Suprapubic skin (tissue), 4 donors: ENCODE measurements around the gene CYP27A1. TPM values are rescaled to one million over a fixed set of nuclear protein-coding genes. Genes with fewer than 3 reads are reported as not detected.

Experiments
- DNase-seq, 2 donors: peaks; one replicate each; pipeline ENCODE4 v3.0.0-alpha.2; 2019; ENCODE audit warnings: low spot score in 2 of 2
- H3K27ac ChIP-seq: fragments of 200-600 bp; sonication (generic); one replicate; pipeline ENCODE4 v1.5.1; 2019
- H3K27me3 ChIP-seq: fragments of 200-600 bp; sonication (generic); one replicate; pipeline ENCODE4 v1.5.1; 2019
- H3K36me3 ChIP-seq: fragments of 200-600 bp; sonication (generic); one replicate; pipeline ENCODE4 v1.5.1; 2019
- H3K4me1 ChIP-seq: fragments of 200-600 bp; sonication (generic); one replicate; pipeline ENCODE4 v1.5.1; 2019
- H3K4me3 ChIP-seq: fragments of 200-600 bp; sonication (generic); one replicate; pipeline ENCODE4 v1.5.1; 2019; ENCODE audit warnings: mild to moderate bottlenecking
- H3K9me3 ChIP-seq: fragments of 200-600 bp; sonication (generic); one replicate; pipeline ENCODE4 v1.5.1; 2019
- CTCF ChIP-seq, 2 donors: fragments of 200-600 bp in 1 of 2; fragments of 450-650 bp in 1 of 2; sonication (generic) in 1 of 2; IDR thresholded peaks; one replicate each; pipeline ENCODE4 v1.5.1; 2016 to 2019; ENCODE audit warnings: antibody characterized with exemption in 2 of 2, mild to moderate bottlenecking in 1 of 2, moderate library complexity in 1 of 2
- EP300 ChIP-seq: sonication (generic); formaldehyde crosslinking; IDR thresholded peaks from one replicate; pipeline ENCODE4 v1.6.1; 2017; ENCODE audit warnings: antibody characterized with exemption
- POLR2A ChIP-seq, 2 donors: fragments of 450-650 bp; IDR thresholded peaks; one replicate each; pipeline ENCODE4 v1.6.1; 2017; ENCODE audit warnings: antibody characterized with exemption in 2 of 2, mild to moderate bottlenecking in 2 of 2, moderate library complexity in 2 of 2
- POLR2AphosphoS5 ChIP-seq, 3 donors: sonication (generic); formaldehyde crosslinking; IDR thresholded peaks; one replicate each; pipeline ENCODE4 v1.6.1; 2017; ENCODE audit warnings: antibody characterized with exemption in 3 of 3
- WGBS: methylation state at CpG from one replicate; pipeline ENCODE4 v1.1.5; 2018; 5-methylcytosine and 5-hydroxymethylcytosine counted together
- total RNA-seq, 4 donors: library from RNA; depleted of rRNA; stranded (reverse); fragments of >200 nt; gene quantifications; one replicate each; pipeline ENCODE4 v1.1.0, GENCODE V29; 2016

The CYP27A1 gene
- total RNA-seq, 4 donors from 2014 or later = 17.4 to 30.7 (median 21.8) TPM

GRCh38 chr2:218736531-218736930, 45.4 kb upstream of the CYP27A1 start:
- Histone ChIP-seq H3K4me3 (no peak overlapping the region), H3K9me3 (no peaks in the 10 kb centered on the region), H3K4me1 (peaks cover 42% of the 10 kb centered on the region), H3K27me3 (no peaks in the 10 kb centered on the region), H3K36me3 (peaks cover 36% of the 10 kb centered on the region), H3K27ac (no peak overlapping the region)
- DNase-seq = no peak
- no peak for TF ChIP-seq POLR2AphosphoS5 (IDR thresholded peaks at IDR 0.05)
- no peak for TF ChIP-seq EP300
- TF ChIP-seq POLR2A (IDR thresholded peaks at IDR 0.05) = no peak
- TF ChIP-seq CTCF (IDR thresholded peaks at IDR 0.05) = no peak
- WGBS = 41% methylated on average over 2 of the region's 2 CpGs

GRCh38 chr2:218743068-218743467, 38.9 kb upstream of the CYP27A1 start:
- H3K4me3 ChIP-seq = no peak overlapping the region
- WGBS = 77% methylated on average over 6 of the region's 6 CpGs
- DNase-seq = no peak
- TF ChIP-seq EP300 (no peak), CTCF (IDR thresholded peaks at IDR 0.05) (no peak), POLR2A (IDR thresholded peaks at IDR 0.05) (no peak), POLR2AphosphoS5 (IDR thresholded peaks at IDR 0.05) (no peak)
- peaks cover 10% of the 10 kb centered on the region for H3K4me1 ChIP-seq
- no peaks in the 10 kb centered on the region for H3K9me3 ChIP-seq
- no peak overlapping the region for H3K27ac ChIP-seq
- H3K36me3 ChIP-seq = peaks cover 59% of the 10 kb centered on the region
- H3K27me3 ChIP-seq = no peaks in the 10 kb centered on the region

DNA sequence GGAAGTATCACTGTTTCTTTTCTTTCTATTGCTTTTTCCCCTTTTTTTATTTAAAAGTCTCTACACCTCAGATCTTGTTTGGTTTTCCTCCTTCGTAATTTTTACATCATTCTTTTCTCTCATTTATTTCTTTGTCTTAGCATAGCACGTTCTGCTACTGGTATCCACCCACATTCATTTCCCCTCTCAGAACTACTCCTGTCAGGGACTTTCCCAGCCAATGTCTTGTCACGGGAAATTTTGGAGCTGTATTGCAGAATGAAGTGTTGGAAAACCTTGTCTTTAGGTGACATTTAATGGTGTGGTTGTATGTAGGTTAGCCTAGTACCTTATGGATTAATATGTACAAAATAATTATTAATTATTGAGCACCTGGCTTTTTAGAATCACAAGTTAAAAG, 37.3 kb upstream of the CYP27A1 start:
- no peak for TF ChIP-seq POLR2A (IDR thresholded peaks at IDR 0.05)
- no peak for TF ChIP-seq EP300
- TF ChIP-seq CTCF (IDR thresholded peaks at IDR 0.05) = no peak
- TF ChIP-seq POLR2AphosphoS5 (IDR thresholded peaks at IDR 0.05) = no peak
- Histone ChIP-seq H3K9me3 (no peaks in the 10 kb centered on the region), H3K36me3 (peaks cover 60% of the 10 kb centered on the region), H3K27ac (peak overlapping the region; percentile 84), H3K27me3 (no peaks in the 10 kb centered on the region), H3K4me3 (no peak overlapping the region), H3K4me1 (peaks cover 8% of the 10 kb centered on the region)
- DNase-seq = no peak
- 57% methylated on average over 3 of the region's 3 CpGs for WGBS

- Histone ChIP-seq H3K27ac (peak overlapping the region; percentile 84), H3K4me3 (no peak overlapping the region), H3K36me3 (peaks cover 63% of the 10 kb centered on the region), H3K9me3 (no peaks in the 10 kb centered on the region), H3K27me3 (no peaks in the 10 kb centered on the region), H3K4me1 (peaks cover 8% of the 10 kb centered on the region)
- 54% methylated on average over 5 of the region's 5 CpGs for WGBS
- TF ChIP-seq EP300 = no peak
- TF ChIP-seq CTCF (IDR thresholded peaks at IDR 0.05) = no peak
- TF ChIP-seq POLR2A (IDR thresholded peaks at IDR 0.05) = no peak
- peak in 1 of 3 donors; percentile 19 for TF ChIP-seq POLR2AphosphoS5 (IDR thresholded peaks at IDR 0.05)
- DNase-seq = no peak
Observed at GRCh38 chr2:218745160-218745558, 36.8 kb upstream of the CYP27A1 start.

DNA sequence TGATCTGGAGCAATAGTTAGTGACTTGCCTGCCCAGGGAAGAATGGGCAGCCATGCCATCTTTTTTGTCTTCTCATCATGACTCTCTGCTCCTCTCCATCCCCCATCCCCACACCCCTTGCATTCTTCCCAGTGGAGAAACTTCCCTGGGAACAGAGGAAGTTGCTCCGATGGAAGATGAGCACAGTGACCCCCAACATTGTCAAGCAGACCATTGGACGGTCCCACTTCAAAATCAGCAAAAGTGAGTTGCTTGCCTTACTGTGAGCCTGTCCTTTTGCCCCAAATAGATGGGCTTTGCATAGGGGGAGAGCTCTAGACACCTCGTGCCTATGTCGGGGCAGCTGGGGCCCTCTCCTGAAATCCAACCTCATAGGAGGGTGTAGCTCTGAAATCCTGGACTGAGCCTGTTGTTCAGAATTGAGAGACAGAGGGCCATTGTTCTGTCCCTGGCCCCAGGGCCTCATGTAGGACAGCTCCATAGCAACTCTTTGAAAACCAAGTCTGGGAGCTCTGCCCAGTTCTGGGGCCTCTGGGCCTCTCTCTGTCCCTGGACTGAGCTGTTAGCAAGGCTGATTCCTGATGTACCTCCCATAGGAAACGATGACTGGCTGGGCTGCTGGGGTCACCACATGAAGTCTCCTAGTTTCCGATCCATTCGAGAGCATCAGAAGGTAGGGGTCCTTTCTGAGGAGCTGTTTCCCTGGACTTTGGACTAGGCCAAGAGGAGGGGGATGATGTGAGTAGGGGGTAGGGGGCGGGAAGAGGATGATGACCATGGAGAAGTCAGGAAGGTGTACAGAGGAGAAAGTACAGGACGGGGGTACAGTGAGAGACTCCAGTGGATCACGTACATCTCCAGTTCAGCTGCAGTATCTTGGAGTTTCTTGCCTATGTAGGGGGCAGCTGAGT, 36.1 kb upstream of the CYP27A1 start:
- Histone ChIP-seq H3K27me3 (no peaks in the 10 kb centered on the region), H3K27ac (peak overlapping the region; percentile 84), H3K4me1 (peaks cover 8% of the 10 kb centered on the region), H3K36me3 (peaks cover 63% of the 10 kb centered on the region), H3K9me3 (no peaks in the 10 kb centered on the region), H3K4me3 (no peak overlapping the region)
- no peak for DNase-seq
- WGBS = 73% methylated on average over 9 of the region's 10 CpGs
- TF ChIP-seq POLR2A (IDR thresholded peaks at IDR 0.05) (no peak), CTCF (IDR thresholded peaks at IDR 0.05) (no peak), EP300 (no peak), POLR2AphosphoS5 (IDR thresholded peaks at IDR 0.05) (no peak)
